GM12875 (cell line): ENCODE results near the gene ERCC4.

Experiments
- H3K4me3 ChIP-seq: one replicate; pipeline ENCODE4 v1.5.1; 2011; ENCODE audit warnings: low read depth, low read length, control low read depth
- CTCF ChIP-seq: IDR thresholded peaks from 2 replicates; pipeline ENCODE4 v1.5.1; 2011; ENCODE audit warnings: low read depth, mild to moderate bottlenecking, control low read depth, inconsistent platforms, low read length, moderate library complexity, borderline replicate concordance; ENCODE audit not compliant: insufficient read depth

Gene ERCC4

GRCh38 chr16:13921328-13921727 lies 1.4 kb downstream of the ERCC4 start:
- no peak overlapping the region for H3K4me3 ChIP-seq
- TF ChIP-seq CTCF: no peak

GRCh38 chr16:13923703-13924298 lies 3.8 kb downstream of the ERCC4 start:
- no peak overlapping the region for H3K4me3 ChIP-seq
- TF ChIP-seq CTCF: no peak

- TF ChIP-seq CTCF: no peak
- H3K4me3 ChIP-seq: no peak overlapping the region
These were observed 6.5 kb downstream of the ERCC4 start for GRCh38 chr16:13926464-13926863.

GRCh38 chr16:13926891-13927290 lies 6.9 kb downstream of the ERCC4 start:
- no peak overlapping the region for H3K4me3 ChIP-seq
- TF ChIP-seq CTCF: no peak

GRCh38 chr16:13928646-13929045 lies 8.7 kb downstream of the ERCC4 start:
- TF ChIP-seq CTCF: no peak
- no peak overlapping the region for H3K4me3 ChIP-seq

- TF ChIP-seq CTCF: no peak
- H3K4me3 ChIP-seq: no peak overlapping the region
These were observed 11.9 kb downstream of the ERCC4 start for GRCh38 chr16:13931845-13932244.

GRCh38 chr16:13935408-13935807 lies 15.5 kb downstream of the ERCC4 start:
- H3K4me3 ChIP-seq: no peak overlapping the region
- TF ChIP-seq CTCF: peak; percentile 43; the same call in 1 of the 2 replicates
